Thyroid gland (tissue), 4 donors: ENCODE results near the gene RASA3. TPM values are rescaled to one million over a fixed set of nuclear protein-coding genes. Genes with fewer than 3 reads are reported as not detected.

Experiments used
- DNase-seq, 2 donors: peaks; one replicate each; pipeline ENCODE4 v3.0.0-alpha.2; 2019
- H3K27ac ChIP-seq, 3 donors: fragments of 200-600 bp; sonication (generic); 1 replicate in 2 of 3; 2 replicates in 1 of 3; pipeline ENCODE4 v1.5.1; 2016 to 2019; ENCODE audit warnings: mild to moderate bottlenecking in 1 of 3, moderate library complexity in 1 of 3
- H3K27me3 ChIP-seq: fragments of 200-600 bp; sonication (generic); one replicate; pipeline ENCODE4 v1.5.1; 2019
- H3K36me3 ChIP-seq, 2 donors: fragments of 200-600 bp; sonication (generic); one replicate each; pipeline ENCODE4 v1.5.1; 2016 to 2019
- H3K4me1 ChIP-seq, 2 donors: fragments of 200-600 bp; sonication (generic); one replicate each; pipeline ENCODE4 v1.5.1; 2017 to 2019
- H3K4me3 ChIP-seq, 3 donors: fragments of 200-600 bp; sonication (generic); replicated peaks in 1 of 3; 1 replicate in 2 of 3; 2 replicates in 1 of 3; pipeline ENCODE4 v1.5.1; 2016; ENCODE audit warnings: mild to moderate bottlenecking in 1 of 3
- H3K9me3 ChIP-seq: fragments of 200-600 bp; sonication (generic); one replicate; pipeline ENCODE4 v1.5.1; 2017
- CTCF ChIP-seq, 6 experiments: fragments of 200-600 bp in 3 of 6; fragments of 450-650 bp in 3 of 6; sonication (generic) in 3 of 6; IDR thresholded peaks; one replicate each; pipeline ENCODE4 v1.5.1; 2016 to 2019; ENCODE audit warnings: antibody characterized with exemption in 6 of 6, mild to moderate bottlenecking in 2 of 6, inconsistent platforms in 1 of 6, moderate library complexity in 1 of 6
- POLR2A ChIP-seq, 2 donors: fragments of 450-650 bp; IDR thresholded peaks; one replicate each; pipeline ENCODE4 v1.6.1; 2017; ENCODE audit warnings: antibody characterized with exemption in 2 of 2, mild to moderate bottlenecking in 2 of 2, moderate library complexity in 1 of 2
- WGBS, 2 donors: methylation state at CpG; one replicate each; pipeline ENCODE4 v1.1.5; 2017; 5-methylcytosine and 5-hydroxymethylcytosine counted together
- intact Hi-C: fragments of 100-400 bp; cut with DNase I; formaldehyde crosslinking; loops from one replicate; pipeline ENCODE4 v1.15.1; 2023
- total RNA-seq, 4 donors: library from RNA; depleted of rRNA; stranded (reverse); fragments of >200 nt; gene quantifications; one replicate each; pipeline ENCODE4 v1.2.3, GENCODE V29; 2016

The RASA3 gene
- total RNA-seq, 4 donors from 2014 or later: 22.3 to 32.3 (median 25.5) TPM

DNA sequence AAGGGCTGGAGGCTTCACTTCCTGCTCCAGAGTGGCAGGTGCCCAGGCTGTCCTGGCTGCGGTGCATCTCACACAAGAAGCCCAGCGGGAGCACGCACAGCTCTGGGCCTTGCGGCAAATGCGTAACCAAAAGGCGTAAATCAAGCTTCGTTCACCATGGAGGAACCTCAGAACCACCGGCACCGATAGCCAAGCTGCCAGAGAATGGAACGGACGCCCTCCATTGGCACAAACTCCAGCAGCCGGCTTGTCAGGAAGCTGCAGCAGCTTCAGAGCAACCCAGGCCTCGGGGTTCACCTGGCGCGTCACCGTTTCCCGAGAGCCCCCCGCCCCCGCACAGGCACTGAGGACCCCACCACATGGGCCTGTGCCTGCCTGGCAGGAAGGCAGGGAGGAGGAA is 76.7 kb downstream of the RASA3 start:
- Histone ChIP-seq H3K27me3 (no peaks in the 10 kb centered on the region), H3K9me3 (no peaks in the 10 kb centered on the region), H3K27ac (no peak overlapping the region), H3K4me1 (peaks cover 19 to 24% of the 10 kb centered on the region in 2 donors), H3K4me3 (no peak overlapping the region), H3K36me3 (no peaks in the 10 kb centered on the region)
- no peak for DNase-seq
- intact Hi-C loops: no loop called here
- TF ChIP-seq CTCF (IDR thresholded peaks at IDR 0.05): no peak
- TF ChIP-seq POLR2A (IDR thresholded peaks at IDR 0.05): no peak
- WGBS, 2 donors: 93 to 94% methylated on average over 10 to 19 of the region's 19 CpGs

GRCh38 chr13:114054830-114055439 is 77.5 kb downstream of the RASA3 start:
- Histone ChIP-seq H3K36me3 (no peaks in the 10 kb centered on the region), H3K4me1 (peaks cover 19 to 24% of the 10 kb centered on the region in 2 donors), H3K9me3 (no peaks in the 10 kb centered on the region), H3K27ac (no peak overlapping the region), H3K4me3 (no peak overlapping the region), H3K27me3 (no peaks in the 10 kb centered on the region)
- DNase-seq: no peak
- TF ChIP-seq CTCF (IDR thresholded peaks at IDR 0.05) (no peak), POLR2A (IDR thresholded peaks at IDR 0.05) (no peak)
- intact Hi-C loops: no loop called here
- WGBS, 2 donors: 96% methylated on average over 19 to 24 of the region's 24 CpGs

DNA sequence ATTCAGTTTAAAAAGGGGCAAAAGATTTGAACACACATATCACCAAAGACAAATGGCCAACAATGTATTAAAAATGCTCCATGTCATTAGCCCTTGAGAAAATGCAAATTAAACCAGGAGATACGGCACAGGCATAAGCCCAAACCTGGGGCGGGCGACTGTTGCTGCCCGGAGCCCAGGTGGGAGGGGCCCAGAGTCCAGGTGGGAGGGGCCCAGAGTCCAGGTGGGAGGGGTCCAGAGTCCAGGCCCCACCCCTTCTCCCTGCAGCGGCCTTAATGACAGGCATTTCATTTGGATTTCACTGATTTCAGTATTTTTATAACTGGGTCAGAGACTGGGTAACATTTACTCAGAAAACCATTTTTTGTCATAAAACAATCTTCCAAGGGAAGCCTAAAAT is 78.2 kb downstream of the RASA3 start:
- Histone ChIP-seq H3K36me3 (no peaks in the 10 kb centered on the region), H3K4me1 (peaks cover 19 to 24% of the 10 kb centered on the region in 2 donors), H3K4me3 (no peak overlapping the region), H3K27ac (no peak overlapping the region), H3K9me3 (no peaks in the 10 kb centered on the region), H3K27me3 (no peaks in the 10 kb centered on the region)
- no peak for TF ChIP-seq POLR2A (IDR thresholded peaks at IDR 0.05)
- no peak for TF ChIP-seq CTCF (IDR thresholded peaks at IDR 0.05)
- no peak for DNase-seq
- 76 to 81% methylated on average over 5 of the region's 5 CpGs for WGBS, 2 donors
- intact Hi-C loops: no loop called here

DNA sequence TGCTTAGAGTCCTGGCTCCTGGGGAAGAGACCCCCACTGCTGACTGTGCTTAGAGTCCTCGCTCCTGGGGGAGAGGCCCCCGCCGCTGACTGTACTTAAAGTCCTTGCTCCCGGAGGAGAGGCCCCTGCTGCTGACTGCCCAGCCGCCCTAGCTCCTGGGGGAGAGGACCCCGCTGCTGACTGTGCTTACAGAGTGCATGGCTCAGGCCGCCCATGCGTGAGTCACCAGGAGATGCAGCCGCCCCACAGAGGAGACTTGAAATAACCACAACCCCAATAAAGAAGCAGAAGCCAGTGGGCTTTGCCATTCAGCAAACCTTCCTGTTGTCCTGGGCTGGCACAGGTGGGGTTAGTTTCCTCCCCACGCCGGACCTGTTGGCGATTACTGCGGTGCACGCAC is 79.4 kb downstream of the RASA3 start:
- Histone ChIP-seq H3K27ac (no peak overlapping the region), H3K4me1 (peaks cover 12 to 15% of the 10 kb centered on the region in 2 donors), H3K27me3 (no peaks in the 10 kb centered on the region), H3K4me3 (no peak overlapping the region), H3K36me3 (no peaks in the 10 kb centered on the region), H3K9me3 (no peaks in the 10 kb centered on the region)
- 69 to 93% methylated on average over 13 to 14 of the region's 14 CpGs for WGBS, 2 donors
- intact Hi-C loops: no loop called here
- TF ChIP-seq CTCF (IDR thresholded peaks at IDR 0.05) (no peak), POLR2A (IDR thresholded peaks at IDR 0.05) (no peak)
- DNase-seq: no peak

DNA sequence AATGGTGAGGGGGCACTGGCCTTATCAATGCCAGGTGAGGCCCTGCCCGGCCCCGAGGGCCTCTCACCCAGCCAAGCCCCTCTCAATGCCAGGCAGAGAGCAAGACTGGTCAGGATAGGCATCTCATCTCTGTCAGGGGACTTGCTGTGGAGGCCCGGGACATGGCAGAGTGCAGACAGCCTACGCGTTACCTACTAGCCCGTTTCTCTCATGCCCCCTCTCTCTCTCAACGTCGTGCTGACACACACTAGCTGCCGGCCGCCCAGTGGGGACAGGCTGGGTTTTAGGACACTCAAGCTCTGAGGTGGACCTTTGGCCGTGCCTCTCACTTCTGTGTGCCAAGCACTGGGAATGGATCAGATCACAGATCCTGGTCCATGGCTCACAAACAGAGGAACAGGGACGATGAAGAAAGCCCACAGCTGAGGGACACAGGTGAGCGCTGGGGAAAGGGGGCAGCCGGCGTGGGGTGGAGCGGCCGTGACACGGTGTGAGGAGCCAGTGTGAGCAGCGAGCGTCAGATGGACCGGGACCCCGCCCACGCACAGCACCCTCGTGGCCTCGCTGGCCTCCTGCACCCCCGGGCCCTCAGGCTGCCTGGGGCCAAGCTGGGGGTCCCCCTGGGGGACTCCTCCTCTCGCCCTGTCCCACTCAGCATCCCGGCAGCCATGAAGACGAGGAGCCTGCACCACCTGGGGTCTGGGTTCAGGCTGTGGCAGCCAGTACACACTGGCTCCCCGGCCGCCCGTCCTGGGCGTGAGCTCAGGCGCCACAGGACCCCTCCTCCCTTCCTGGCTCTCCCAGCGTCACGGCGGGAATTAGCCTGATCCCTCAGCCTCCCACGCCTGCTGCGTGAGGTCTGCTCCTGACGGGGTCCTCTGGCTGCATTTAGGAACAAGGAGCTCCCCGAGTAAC is 81.6 kb downstream of the RASA3 start:
- DNase-seq: no peak
- Histone ChIP-seq H3K36me3 (no peaks in the 10 kb centered on the region), H3K4me1 (peaks cover 8 to 11% of the 10 kb centered on the region in 2 donors), H3K27ac (no peak overlapping the region), H3K4me3 (no peak overlapping the region), H3K27me3 (no peaks in the 10 kb centered on the region), H3K9me3 (no peaks in the 10 kb centered on the region)
- no peak for TF ChIP-seq CTCF (IDR thresholded peaks at IDR 0.05)
- TF ChIP-seq POLR2A (IDR thresholded peaks at IDR 0.05): no peak
- 92 to 94% methylated on average over 27 to 28 of the region's 41 CpGs for WGBS, 2 donors
- intact Hi-C loops: no loop called here
